Subcutaneous abdominal adipose tissue (tissue), 5 donors: ENCODE data around the gene NUP50.

Source experiments
- H3K27ac ChIP-seq: one replicate; pipeline ENCODE4 v1.7.0; 2013; ENCODE audit warnings: low read depth, mild to moderate bottlenecking, inconsistent platforms, low read length, moderate library complexity
- H3K27me3 ChIP-seq, 5 donors: one replicate each; pipeline ENCODE4 v1.7.0; 2013; ENCODE audit warnings: low read length in 5 of 5, inconsistent platforms in 1 of 5; ENCODE audit not compliant: control insufficient read depth in 5 of 5, insufficient read depth in 4 of 5
- H3K36me3 ChIP-seq, 5 donors: one replicate each; pipeline ENCODE4 v1.7.0; 2013; ENCODE audit warnings: low read length in 5 of 5; ENCODE audit not compliant: control insufficient read depth in 5 of 5, insufficient read depth in 5 of 5
- H3K4me1 ChIP-seq, 5 donors: one replicate each; pipeline ENCODE4 v1.7.0; 2013; ENCODE audit warnings: low read length in 5 of 5, mild to moderate bottlenecking in 3 of 5, moderate library complexity in 1 of 5; ENCODE audit not compliant: control insufficient read depth in 5 of 5, insufficient read depth in 5 of 5
- H3K4me3 ChIP-seq, 5 donors: one replicate each; pipeline ENCODE4 v1.7.0; 2013; ENCODE audit warnings: low read length in 5 of 5, low read depth in 1 of 5
- H3K9ac ChIP-seq, 5 donors: one replicate each; pipeline ENCODE4 v1.7.0; 2013; ENCODE audit warnings: low read length in 5 of 5, mild to moderate bottlenecking in 4 of 5, moderate library complexity in 3 of 5
- H3K9me3 ChIP-seq, 5 donors: one replicate each; pipeline ENCODE4 v1.7.0; 2013; ENCODE audit warnings: low read length in 5 of 5; ENCODE audit not compliant: control insufficient read depth in 5 of 5
- donor health status: healthy.
- donor health status: healthy.
- donor health status: healthy.
- donor health status: healthy.
- donor health status: healthy.

NUP50 gene

DNA sequence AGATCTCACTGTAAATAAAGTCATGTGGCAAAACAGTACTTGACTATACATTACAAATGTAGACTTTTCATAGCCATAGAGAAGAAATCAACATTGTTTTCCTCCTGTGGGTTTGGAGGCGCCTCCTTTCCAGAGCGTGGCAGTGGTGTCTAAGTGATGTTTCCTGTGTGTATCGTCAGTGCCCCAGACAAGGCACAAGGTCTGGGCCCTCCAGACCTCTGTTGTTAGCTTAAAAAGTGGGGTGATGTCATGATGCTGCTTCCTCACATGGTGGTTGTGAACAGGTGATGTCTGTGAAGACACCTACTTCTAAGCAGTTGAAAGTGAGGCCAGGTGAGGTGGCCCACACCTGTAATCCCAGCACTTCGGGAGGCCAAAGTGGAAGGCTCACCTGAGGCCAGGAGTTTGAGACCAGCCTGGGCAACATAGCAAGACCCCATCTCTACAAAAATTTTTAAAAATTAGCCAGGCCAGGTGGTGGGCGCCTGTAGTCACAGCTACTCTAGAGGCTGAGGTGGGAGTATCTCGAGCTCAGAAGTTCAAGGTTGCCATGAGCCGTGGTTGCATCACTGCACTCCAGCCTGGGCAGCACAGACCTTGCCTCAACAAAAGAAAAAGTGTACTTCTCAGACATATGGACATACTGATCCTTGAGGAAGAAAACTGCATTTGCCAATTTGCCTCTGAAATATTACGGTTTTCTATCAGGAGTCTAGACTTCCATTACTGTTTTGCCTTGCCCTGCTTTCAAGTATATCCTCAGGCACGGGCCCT is 15.7 kb downstream of the NUP50 start:
- Histone ChIP-seq H3K9me3 (no peaks in the 10 kb centered on the region), H3K27ac (no peak overlapping the region), H3K4me1 (no peaks in the 10 kb centered on the region), H3K4me3 (no peak overlapping the region), H3K9ac (no peak overlapping the region), H3K36me3 (peaks cover 14 to 80% (median 60%) of the 10 kb centered on the region in 5 donors), H3K27me3 (no peaks in the 10 kb centered on the region)

DNA sequence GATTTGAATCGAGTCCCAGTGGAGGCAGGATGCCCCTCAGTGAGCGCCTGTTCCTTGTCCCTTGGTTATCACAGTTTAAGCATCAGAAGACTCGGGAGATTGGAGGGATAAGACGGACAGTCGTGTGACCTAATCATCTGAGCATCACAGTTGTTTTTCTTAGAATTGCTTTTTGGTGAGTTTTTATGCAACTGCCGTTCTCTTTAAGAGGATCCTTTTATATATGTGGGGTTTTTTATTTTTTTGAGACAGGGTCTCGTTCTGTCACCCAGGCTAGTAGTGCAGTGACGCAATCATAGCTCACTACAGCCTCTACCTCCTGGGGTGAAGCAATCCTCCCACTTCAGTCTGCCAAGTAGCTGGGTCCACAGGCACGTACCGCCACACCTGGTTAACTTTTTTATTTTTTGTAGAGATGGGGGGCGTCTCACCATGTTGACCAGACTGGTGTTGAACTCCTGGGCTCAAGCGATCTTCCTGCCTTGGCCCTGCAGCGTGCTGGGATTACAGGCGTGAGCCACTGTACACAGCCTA is 16.5 kb downstream of the NUP50 start:
- Histone ChIP-seq H3K27me3 (no peaks in the 10 kb centered on the region), H3K27ac (no peak overlapping the region), H3K4me1 (no peaks in the 10 kb centered on the region), H3K9ac (no peak overlapping the region), H3K4me3 (no peak overlapping the region), H3K36me3 (peaks cover 13 to 80% (median 65%) of the 10 kb centered on the region in 5 donors), H3K9me3 (no peaks in the 10 kb centered on the region)

DNA sequence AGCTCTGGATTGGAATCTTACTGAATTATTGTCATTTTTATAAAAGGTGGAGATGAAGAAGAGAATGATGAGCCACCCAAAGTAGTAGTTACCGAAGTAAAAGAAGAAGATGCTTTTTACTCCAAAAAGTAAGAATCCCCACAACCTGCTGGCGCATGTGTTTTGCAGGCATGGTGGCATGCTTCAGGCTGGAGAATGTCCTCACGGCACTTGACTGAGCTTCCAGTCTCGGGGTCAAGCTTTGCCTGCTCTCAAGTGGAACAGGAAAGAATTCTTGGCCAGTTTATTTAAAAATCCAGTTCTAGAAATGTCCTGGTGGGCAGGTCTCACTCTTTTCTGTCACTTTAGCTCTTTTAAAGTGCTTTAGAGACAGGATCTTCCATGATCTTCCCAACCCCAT is 17.5 kb downstream of the NUP50 start:
- no peaks in the 10 kb centered on the region for H3K4me1 ChIP-seq
- H3K27ac ChIP-seq, result no peak overlapping the region
- peaks cover 14 to 76% (median 67%) of the 10 kb centered on the region in 5 donors for H3K36me3 ChIP-seq
- no peak overlapping the region for H3K4me3 ChIP-seq
- H3K9ac ChIP-seq, result no peak overlapping the region
- no peaks in the 10 kb centered on the region for H3K27me3 ChIP-seq
- H3K9me3 ChIP-seq, result no peaks in the 10 kb centered on the region

DNA sequence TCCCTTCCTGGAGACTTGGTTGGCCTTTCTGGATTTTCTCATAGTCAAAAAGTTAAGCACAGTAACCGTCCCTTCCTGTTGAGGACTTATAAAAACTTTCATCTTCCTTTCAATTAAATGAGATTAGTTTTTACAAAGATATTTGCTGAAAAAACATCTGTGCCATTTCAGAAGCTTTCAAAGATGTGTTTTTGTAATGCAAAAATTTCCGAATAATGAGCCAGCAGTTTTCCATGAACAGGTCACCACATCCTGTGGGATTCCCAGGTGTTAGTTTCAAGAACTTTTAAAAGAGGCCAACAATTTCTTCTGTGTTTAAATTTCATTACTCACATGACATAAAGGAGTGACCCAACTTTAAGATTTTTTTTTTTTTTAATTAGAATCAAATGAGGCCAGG is 18.0 kb downstream of the NUP50 start:
- H3K4me1 ChIP-seq, result no peaks in the 10 kb centered on the region
- no peak overlapping the region for H3K27ac ChIP-seq
- no peaks in the 10 kb centered on the region for H3K9me3 ChIP-seq
- H3K36me3 ChIP-seq, result peaks cover 14 to 71% (median 63%) of the 10 kb centered on the region in 5 donors
- no peak overlapping the region for H3K9ac ChIP-seq
- H3K27me3 ChIP-seq, result no peaks in the 10 kb centered on the region
- no peak overlapping the region for H3K4me3 ChIP-seq

DNA sequence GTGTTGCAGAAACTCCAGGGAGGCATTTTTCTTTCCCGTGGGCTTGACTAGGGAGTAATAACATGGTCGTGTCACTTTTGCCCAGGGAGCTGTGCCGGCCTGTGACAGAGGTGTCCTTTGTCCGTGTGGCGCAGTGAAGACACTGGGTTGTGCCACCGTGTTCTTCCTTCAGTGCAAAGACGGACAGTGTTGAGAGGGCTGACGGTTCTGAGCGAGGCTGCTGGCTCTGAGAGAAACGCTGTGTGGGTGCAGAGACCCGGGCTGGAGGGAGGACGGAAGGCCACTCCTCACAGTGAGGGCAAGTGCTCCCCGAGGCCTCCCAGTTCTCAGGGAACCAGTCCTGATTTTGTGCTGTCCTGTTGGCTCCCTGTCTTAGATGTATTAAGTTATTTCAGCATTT is 20.2 kb downstream of the NUP50 start:
- H3K4me1 ChIP-seq, result no peaks in the 10 kb centered on the region
- H3K9me3 ChIP-seq, result no peaks in the 10 kb centered on the region
- H3K9ac ChIP-seq, result no peak overlapping the region
- H3K27me3 ChIP-seq, result no peaks in the 10 kb centered on the region
- H3K4me3 ChIP-seq, result no peak overlapping the region
- H3K36me3 ChIP-seq, result peaks cover 9 to 66% (median 61%) of the 10 kb centered on the region in 5 donors
- no peak overlapping the region for H3K27ac ChIP-seq

DNA sequence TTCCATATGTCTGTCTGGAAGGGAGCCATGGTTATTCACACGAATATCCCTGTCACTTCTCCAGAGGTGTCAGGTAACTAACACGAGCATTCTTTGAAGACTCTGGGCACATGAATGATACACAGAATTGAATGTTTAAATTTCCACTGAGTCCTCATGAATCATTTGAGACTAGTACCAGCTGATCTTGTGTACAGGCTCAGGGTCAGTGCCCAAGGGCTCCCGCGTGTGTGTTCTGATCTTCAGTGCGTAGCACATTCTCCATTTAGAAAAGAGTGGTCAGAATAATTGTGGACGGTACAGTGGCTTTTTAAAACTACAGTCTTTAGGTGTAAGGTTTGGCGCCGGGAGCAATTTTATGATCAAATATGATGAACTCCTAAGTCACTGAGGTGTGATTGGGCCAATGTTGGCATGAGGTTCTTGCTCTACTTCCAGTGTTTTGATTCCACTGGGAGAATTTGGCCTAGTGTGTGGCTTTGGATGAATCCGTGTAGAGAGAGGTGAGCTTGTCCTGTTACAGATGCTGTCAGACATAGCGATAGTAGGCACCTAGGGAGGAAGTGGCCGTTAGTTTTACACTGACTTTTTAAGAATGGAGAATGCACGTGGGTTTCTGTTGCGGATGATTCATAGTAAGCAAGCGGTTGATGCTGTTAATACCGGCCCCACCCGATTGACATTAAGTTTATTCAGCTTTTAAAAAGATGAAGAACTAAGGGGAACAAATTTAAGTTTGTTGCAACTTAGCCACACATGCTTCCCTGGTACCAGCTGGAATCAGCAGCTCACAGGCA is 22.2 kb downstream of the NUP50 start:
- no peak overlapping the region for H3K4me3 ChIP-seq
- H3K4me1 ChIP-seq, result no peaks in the 10 kb centered on the region
- H3K36me3 ChIP-seq, result peaks cover 9 to 52% (median 49%) of the 10 kb centered on the region in 5 donors

DNA sequence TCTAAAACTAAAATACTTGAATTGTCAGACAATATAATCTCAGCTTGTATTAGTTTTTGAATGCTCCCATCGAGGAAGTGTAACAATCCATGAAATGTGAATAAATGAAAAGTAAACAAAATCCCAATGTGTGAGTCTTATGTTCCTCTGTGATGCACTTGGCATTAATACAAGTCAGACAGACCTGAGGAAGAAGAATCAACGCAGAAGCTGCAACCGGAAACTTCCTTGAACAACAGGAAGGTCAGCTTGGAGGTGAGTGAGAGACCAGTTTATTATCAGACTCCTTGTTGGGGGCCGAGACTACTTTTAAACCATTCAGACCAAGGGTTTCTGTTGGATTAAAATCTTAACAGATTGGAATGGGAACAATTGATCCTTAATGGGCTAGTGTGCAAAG is 24.2 kb downstream of the NUP50 start:
- Histone ChIP-seq H3K27me3 (no peaks in the 10 kb centered on the region), H3K9ac (no peak overlapping the region), H3K4me3 (no peak overlapping the region), H3K36me3 (peaks cover 9 to 42% (median 36%) of the 10 kb centered on the region in 5 donors), H3K4me1 (no peaks in the 10 kb centered on the region), H3K27ac (no peak overlapping the region), H3K9me3 (no peaks in the 10 kb centered on the region)

More for the DNA sequence above, 22.2 kb downstream of the NUP50 start:
- H3K27ac ChIP-seq, result no peak overlapping the region
- no peaks in the 10 kb centered on the region for H3K27me3 ChIP-seq
- H3K9ac ChIP-seq, result no peak overlapping the region
- no peaks in the 10 kb centered on the region for H3K9me3 ChIP-seq

DNA sequence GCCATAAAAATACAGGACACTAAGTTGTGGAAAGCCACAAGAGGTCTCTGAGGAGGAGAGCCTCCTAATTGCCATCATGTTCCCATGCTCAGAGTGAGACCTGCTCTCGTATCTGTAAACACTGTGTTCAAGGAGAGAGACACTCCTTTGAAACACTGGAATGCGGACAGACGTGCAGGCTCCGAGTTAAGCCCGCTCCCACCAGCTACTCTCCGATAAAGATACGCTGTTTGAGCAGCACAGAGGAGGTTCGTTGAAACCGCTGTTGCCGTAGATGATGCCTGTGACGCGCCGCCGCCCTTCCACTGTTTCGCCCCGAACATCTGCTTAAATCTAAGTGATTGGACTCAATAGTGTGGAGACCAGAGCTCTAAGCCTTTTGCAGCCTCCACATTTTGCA is 25.1 kb downstream of the NUP50 start:
- no peak overlapping the region for H3K27ac ChIP-seq
- no peaks in the 10 kb centered on the region for H3K4me1 ChIP-seq
- H3K9me3 ChIP-seq, result no peaks in the 10 kb centered on the region
- no peaks in the 10 kb centered on the region for H3K27me3 ChIP-seq
- H3K4me3 ChIP-seq, result no peak overlapping the region
- no peak overlapping the region for H3K9ac ChIP-seq
- H3K36me3 ChIP-seq, result peaks cover 3 to 36% (median 29%) of the 10 kb centered on the region in 5 donors

DNA sequence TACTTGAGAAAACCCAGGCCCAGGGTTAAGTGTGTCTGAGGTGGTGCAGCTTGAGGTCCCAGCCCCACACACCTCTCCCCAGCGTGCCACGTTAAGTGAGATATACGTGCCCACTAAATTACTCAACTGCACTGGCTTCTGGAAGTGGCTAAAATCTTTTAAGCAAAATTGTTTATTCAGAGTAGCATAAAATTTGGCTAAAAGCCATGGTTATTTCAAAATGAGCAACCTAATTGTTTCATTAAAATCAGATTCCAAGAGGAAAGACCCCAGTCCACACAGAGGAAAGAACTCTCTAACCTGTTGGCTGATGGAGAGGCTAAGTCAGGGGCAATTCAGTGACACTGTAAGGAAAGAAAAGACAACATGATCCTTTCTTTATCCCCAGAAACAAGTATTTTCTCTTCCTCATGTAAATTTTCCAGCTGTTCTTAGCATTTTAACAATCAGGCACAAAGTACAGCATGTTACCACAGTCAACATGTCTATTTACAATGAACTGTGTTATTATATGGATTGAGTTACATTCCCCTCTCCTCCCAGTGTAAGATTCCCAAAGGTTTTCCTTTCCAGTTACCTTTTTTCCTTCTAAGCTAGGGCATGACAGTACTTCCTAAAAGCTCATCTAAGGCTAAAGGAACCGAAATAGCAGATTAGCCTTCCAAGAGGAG is 26.6 kb downstream of the NUP50 start:
- Histone ChIP-seq H3K4me3 (no peak overlapping the region), H3K27ac (no peak overlapping the region), H3K36me3 (peaks cover 0 to 32% (median 23%) of the 10 kb centered on the region in 5 donors), H3K9me3 (no peaks in the 10 kb centered on the region), H3K27me3 (no peaks in the 10 kb centered on the region), H3K4me1 (no peaks in the 10 kb centered on the region), H3K9ac (no peak overlapping the region)
